NCI-H2081 (cell line): ENCODE results near the gene LHFPL6.
A peak's percentile ranks its signal among the peaks of the same experiment; 100 is the strongest.

ENCODE experiments used
- DNase-seq, 2 experiments: peaks; one replicate each; lab custom pipeline; 2025; lab: John Stamatoyannopoulos, UW

LHFPL6 gene

GRCh38 chr13:39602614-39603366 is at the start of gene LHFPL6:
Gene LHFPL6 (minus strand): TSS chr13:39603193.
- peak; percentile 73 to 76 for DNase-seq

- DNase-seq: no peak
Measured at GRCh38 chr13:39646122-39646521, 43.1 kb upstream of the LHFPL6 start.

GRCh38 chr13:39641645-39642044 is 38.7 kb upstream of the LHFPL6 start:
- DNase-seq: no peak

- no peak for DNase-seq
Measured at GRCh38 chr13:39637890-39638289, 34.9 kb upstream of the LHFPL6 start.

- no peak for DNase-seq
Measured at GRCh38 chr13:39635564-39635963, 32.6 kb upstream of the LHFPL6 start.

GRCh38 chr13:39632994-39633393 is 30.0 kb upstream of the LHFPL6 start:
- no peak for DNase-seq

- no peak for DNase-seq
Measured at GRCh38 chr13:39631307-39631706, 28.3 kb upstream of the LHFPL6 start.

- no peak for DNase-seq
Measured at GRCh38 chr13:39623466-39623865, 20.5 kb upstream of the LHFPL6 start.

- no peak for DNase-seq
Measured at GRCh38 chr13:39618561-39618960, 15.6 kb upstream of the LHFPL6 start.

- peak; percentile 60 to 70 for DNase-seq
Measured at GRCh38 chr13:39616087-39616694, 13.2 kb upstream of the LHFPL6 start.

- DNase-seq: peak; percentile 67 to 76
Measured at GRCh38 chr13:39612023-39612637, 9.1 kb upstream of the LHFPL6 start.

- no peak for DNase-seq
Measured at GRCh38 chr13:39607876-39608275, 4.9 kb upstream of the LHFPL6 start.

GRCh38 chr13:39605677-39606320 is 2.8 kb upstream of the LHFPL6 start:
- no peak for DNase-seq

GRCh38 chr13:39604756-39605155 is 1.8 kb upstream of the LHFPL6 start:
- DNase-seq: no peak

GRCh38 chr13:39603424-39603947 is 493 bp upstream of the LHFPL6 start:
- no peak for DNase-seq

- DNase-seq: no peak
Measured at GRCh38 chr13:39602277-39602613, 748 bp downstream of the LHFPL6 start.

- DNase-seq: no peak
Measured at GRCh38 chr13:39601636-39602035, 1.4 kb downstream of the LHFPL6 start.

- peak; percentile 34 to 52 for DNase-seq
Measured at GRCh38 chr13:39600766-39601165, 2.2 kb downstream of the LHFPL6 start.

- DNase-seq: peak in 1 of 2 experiments; percentile 2
Measured at GRCh38 chr13:39599842-39600241, 3.2 kb downstream of the LHFPL6 start.

- no peak for DNase-seq
Measured at GRCh38 chr13:39599012-39599411, 4.0 kb downstream of the LHFPL6 start.

GRCh38 chr13:39597838-39598237 is 5.2 kb downstream of the LHFPL6 start:
- DNase-seq: no peak

GRCh38 chr13:39596685-39597084 is 6.3 kb downstream of the LHFPL6 start:
- no peak for DNase-seq

- DNase-seq: no peak
Measured at GRCh38 chr13:39596176-39596575, 6.8 kb downstream of the LHFPL6 start.
